Activated B cell treated with CpG ODN at 0.5 μM for 24 hours (primary cell): ENCODE results near the gene GATA6. TPM values are rescaled to one million over a fixed set of nuclear protein-coding genes. Genes with fewer than 3 reads are reported as not detected.

ENCODE experiments used
- ATAC-seq: fragments of 200-7000 bp; cut with Tn5 transposase; one replicate; pipeline ENCODE4 v1.10.0; 2021; ENCODE audit warnings: low read depth, mild to moderate bottlenecking, moderate library complexity
- CTCF ChIA-PET: fragments of 350-600 bp; sonication (Branson Sonifier 250); formaldehyde crosslinking; loops from one replicate; lab custom pipeline; 2021; ENCODE audit warnings: antibody characterized with exemption; lab: Charles Lee
- POLR2A ChIA-PET: fragments of 350-600 bp; sonication (Branson Sonifier 250); formaldehyde crosslinking; loops from one replicate; lab custom pipeline; 2021; ENCODE audit warnings: antibody characterized with exemption; lab: Charles Lee
- DNase-seq: peaks from one replicate; pipeline ENCODE4 v3.0.0; 2022
- H3K27ac Mint-ChIP-seq: one replicate; pipeline ENCODE4 v1.8.0; 2020; ENCODE audit warnings: mixed read lengths
- H3K27me3 Mint-ChIP-seq: one replicate; pipeline ENCODE4 v1.8.0; 2021; ENCODE audit warnings: mixed read lengths
- H3K36me3 Mint-ChIP-seq: one replicate; pipeline ENCODE4 v1.8.0; 2021; ENCODE audit warnings: low read depth, mixed read lengths
- H3K4me1 Mint-ChIP-seq: one replicate; pipeline ENCODE4 v1.8.0; 2021; ENCODE audit warnings: mixed read lengths
- H3K4me3 Mint-ChIP-seq: one replicate; pipeline ENCODE4 v1.8.0; 2020; ENCODE audit warnings: mild to moderate bottlenecking, mixed read lengths
- H3K9me3 Mint-ChIP-seq: one replicate; pipeline ENCODE4 v1.8.0; 2020; ENCODE audit warnings: mixed read lengths
- CTCF ChIP-seq: fragments of 200-600 bp; IDR thresholded peaks from one replicate; pipeline ENCODE4 v1.8.0; 2022; ENCODE audit warnings: antibody characterized with exemption, mild to moderate bottlenecking
- intact Hi-C: fragments of 100-400 bp; cut with micrococcal nuclease; formaldehyde crosslinking; loops from one replicate; pipeline ENCODE4 v1.15.1; 2024
- total RNA-seq: library from RNA; stranded (reverse); gene quantifications from 2 replicates; pipeline ENCODE4 v1.2.3, GENCODE V29; 2022

GATA6 gene
- total RNA-seq, 1 donor from 2014 or later, result not detected

GRCh38 chr18:22166069-22166950, 3.1 kb upstream of the GATA6 start:
- TF ChIP-seq CTCF, result no peak
- Mint-ChIP-seq H3K27ac (no peak overlapping the region), H3K4me3 (no peak overlapping the region), H3K9me3 (no peaks in the 10 kb centered on the region), H3K36me3 (no peaks in the 10 kb centered on the region), H3K27me3 (peaks cover 61% of the 10 kb centered on the region), H3K4me1 (peaks cover 21% of the 10 kb centered on the region)
- ATAC-seq, result no peak
- DNase-seq, result no peak
- ChIA-PET CTCF (no interaction called here), POLR2A (no interaction called here)
- intact Hi-C loops, result no loop called here

- no peak for DNase-seq
- Mint-ChIP-seq H3K27ac (no peak overlapping the region), H3K9me3 (no peaks in the 10 kb centered on the region), H3K27me3 (peaks cover 57% of the 10 kb centered on the region), H3K4me1 (peaks cover 21% of the 10 kb centered on the region), H3K4me3 (no peak overlapping the region), H3K36me3 (no peaks in the 10 kb centered on the region)
- ChIA-PET POLR2A (no interaction called here), CTCF (no interaction called here)
- intact Hi-C loops, result no loop called here
- TF ChIP-seq CTCF, result no peak
- ATAC-seq, result no peak
These were observed 2.3 kb upstream of the GATA6 start for GRCh38 chr18:22167091-22167470.

GRCh38 chr18:22167471-22168241, 1.7 kb upstream of the GATA6 start:
- POLR2A ChIA-PET, result no interaction called here
- TF ChIP-seq CTCF, result no peak
- Mint-ChIP-seq H3K4me3 (no peak overlapping the region), H3K9me3 (no peaks in the 10 kb centered on the region), H3K27me3 (peaks cover 57% of the 10 kb centered on the region), H3K27ac (no peak overlapping the region), H3K36me3 (no peaks in the 10 kb centered on the region), H3K4me1 (peaks cover 21% of the 10 kb centered on the region)
- intact Hi-C loops, result no loop called here
- CTCF ChIA-PET, result no interaction called here
- ATAC-seq (no peak), DNase-seq (no peak)

- CTCF ChIA-PET, result no interaction called here
- intact Hi-C loops, result no loop called here
- peaks cover 58% of the 10 kb centered on the region for H3K27me3 Mint-ChIP-seq
- no peak overlapping the region for H3K27ac Mint-ChIP-seq
- ATAC-seq (no peak), DNase-seq (no peak)
- H3K4me1 Mint-ChIP-seq, result peaks cover 21% of the 10 kb centered on the region
- H3K9me3 Mint-ChIP-seq, result no peaks in the 10 kb centered on the region
- POLR2A ChIA-PET, result no interaction called here
- peak overlapping the region; percentile 55 for H3K4me3 Mint-ChIP-seq
- no peaks in the 10 kb centered on the region for H3K36me3 Mint-ChIP-seq
- no peak for TF ChIP-seq CTCF
These were observed 948 bp upstream of the GATA6 start for GRCh38 chr18:22168360-22168921.

GRCh38 chr18:22169889-22170420, 566 bp downstream of the GATA6 start:
- ATAC-seq, result no peak
- H3K27ac Mint-ChIP-seq, result no peak overlapping the region
- POLR2A ChIA-PET, result no interaction called here

More at GRCh38 chr18:22169889-22170420, 566 bp downstream of the GATA6 start:
- peaks cover 60% of the 10 kb centered on the region for H3K27me3 Mint-ChIP-seq
- no peaks in the 10 kb centered on the region for H3K9me3 Mint-ChIP-seq
- intact Hi-C loops, result no loop called here
- peaks cover 21% of the 10 kb centered on the region for H3K4me1 Mint-ChIP-seq
- peak overlapping the region; percentile 76 for H3K4me3 Mint-ChIP-seq
- TF ChIP-seq CTCF, result no peak
- no peaks in the 10 kb centered on the region for H3K36me3 Mint-ChIP-seq
- DNase-seq, result no peak
- CTCF ChIA-PET, result no interaction called here
